Hepatocyte (in vitro differentiated cells): ENCODE measurements around the gene C1QB. TPM values are rescaled to one million over a fixed set of nuclear protein-coding genes. Genes with fewer than 3 reads are reported as not detected.
A peak's percentile ranks its signal among the peaks of the same experiment; 100 is the strongest.
"Not testable (repeated sequence)": the region's sequence is repeated elsewhere in the genome, so short reads cannot be mapped to it uniquely, and the experiment has no call there.

Experiments used
- DNase-seq: peaks from one replicate; pipeline ENCODE4 v3.0.0-alpha.2; 2016; ENCODE audit warnings: low spot score
- H2AFZ ChIP-seq: fragments of 200-600 bp; sonication (generic); 2 replicates; pipeline ENCODE4 v1.6.0; 2016; ENCODE audit warnings: antibody characterized with exemption, mild to moderate bottlenecking
- H3K27ac ChIP-seq: fragments of 200-600 bp; sonication (generic); 2 replicates; pipeline ENCODE4 v1.5.1; 2016; ENCODE audit warnings: mild to moderate bottlenecking
- H3K27me3 ChIP-seq: fragments of 200-600 bp; sonication (generic); 2 replicates; pipeline ENCODE4 v1.6.1; 2016
- H3K36me3 ChIP-seq: fragments of 200-600 bp; sonication (generic); replicated peaks from 2 replicates; pipeline ENCODE4 v1.5.1; 2016; ENCODE audit warnings: low read depth; ENCODE audit not compliant: insufficient read depth
- H3K4me1 ChIP-seq: fragments of 200-600 bp; sonication (generic); 2 replicates; pipeline ENCODE4 v1.5.1; 2016; ENCODE audit warnings: mild to moderate bottlenecking, moderate library complexity; ENCODE audit not compliant: insufficient read depth
- H3K4me2 ChIP-seq: fragments of 200-600 bp; sonication (generic); 2 replicates; pipeline ENCODE4 v1.6.0; 2016
- H3K4me3 ChIP-seq: fragments of 200-600 bp; sonication (generic); 2 replicates; pipeline ENCODE4 v1.5.1; 2016; ENCODE audit warnings: mild to moderate bottlenecking
- H3K79me2 ChIP-seq: fragments of 200-600 bp; sonication (generic); 2 replicates; pipeline ENCODE4 v1.6.0; 2017; ENCODE audit warnings: mild to moderate bottlenecking
- H3K9me2 ChIP-seq: fragments of 200-600 bp; sonication (generic); replicated peaks from 2 replicates; pipeline ENCODE4 v1.6.0; 2017; ENCODE audit warnings: mild to moderate bottlenecking; ENCODE audit not compliant: insufficient read depth
- H3K9me3 ChIP-seq: fragments of 200-600 bp; sonication (generic); 2 replicates; pipeline ENCODE4 v1.5.1; 2016; ENCODE audit warnings: low read depth, mild to moderate bottlenecking
- H4K20me1 ChIP-seq: fragments of 200-600 bp; sonication (generic); 2 replicates; pipeline ENCODE4 v1.6.0; 2016; ENCODE audit warnings: mild to moderate bottlenecking; ENCODE audit not compliant: insufficient read depth, poor library complexity, severe bottlenecking
- CTCF ChIP-seq: fragments of 200-600 bp; sonication (generic); IDR thresholded peaks from 2 replicates; pipeline ENCODE4 v1.5.1; 2016; ENCODE audit warnings: antibody characterized with exemption, mild to moderate bottlenecking; ENCODE audit not compliant: poor library complexity
- EZH2 ChIP-seq: fragments of 200-600 bp; sonication (generic); IDR thresholded peaks from 2 replicates; pipeline ENCODE4 v1.6.1; 2016; ENCODE audit warnings: antibody characterized with exemption, mild to moderate bottlenecking, borderline replicate concordance
- EZH2phosphoT487 ChIP-seq: fragments of 200-600 bp; sonication (generic); IDR thresholded peaks from one replicate; pipeline ENCODE4 v1.6.1; 2018; ENCODE audit warnings: antibody characterized with exemption, mild to moderate bottlenecking, low read depth, moderate library complexity; ENCODE audit not compliant: unreplicated experiment, severe bottlenecking
- WGBS: methylation state at CpG from one replicate; pipeline ENCODE4 v1.1.6; 2016; ENCODE audit warnings: low lambda C conversion rate; ENCODE audit errors: missing lambda C conversion rate; 5-methylcytosine and 5-hydroxymethylcytosine counted together
- polyA plus RNA-seq: library from polyadenylated mRNA; unstranded; fragments of >200 nt; fragmentation: Nextera tagmentation; extraction: Ambion mirVana; gene quantifications from 2 replicates; pipeline ENCODE4 v1.2.1, GENCODE V29; 2016
- total RNA-seq: library from RNA; depleted of rRNA; stranded (reverse); fragments of >200 nt; gene quantifications from 2 replicates; pipeline ENCODE4 v1.2.3, GENCODE V29; 2014

C1QB gene
- total and polyA plus RNA-seq, 2 experiments from 2014 or later = 10.3 to 11.9 TPM

GRCh38 chr1:22662986-22663408, 10.0 kb downstream of the C1QB start:
- no peaks in the 10 kb centered on the region for H3K4me1 ChIP-seq
- H3K27ac ChIP-seq = no peak overlapping the region
- no peaks in the 10 kb centered on the region for H3K36me3 ChIP-seq
- H3K79me2 ChIP-seq = no peaks in the 10 kb centered on the region
- WGBS = 97% methylated on average over 8 of the region's 8 CpGs
- no peaks in the 10 kb centered on the region for H3K9me3 ChIP-seq
- no peak overlapping the region for H3K4me3 ChIP-seq
- no peak for DNase-seq
- TF ChIP-seq EZH2 = no peak
- no peak for TF ChIP-seq CTCF
- no peak overlapping the region for H3K4me2 ChIP-seq
- H3K27me3 ChIP-seq = no peaks in the 10 kb centered on the region
- no peaks in the 10 kb centered on the region for H3K9me2 ChIP-seq
- H2AFZ ChIP-seq = no peak overlapping the region
- no peaks in the 10 kb centered on the region for H4K20me1 ChIP-seq

GRCh38 chr1:22665752-22666151, 12.7 kb downstream of the C1QB start:
- peak; percentile 60 for TF ChIP-seq CTCF
- no peak for TF ChIP-seq EZH2phosphoT487
- no peak for TF ChIP-seq EZH2
- Histone ChIP-seq H3K4me3 (no peak overlapping the region), H4K20me1 (no peaks in the 10 kb centered on the region), H2AFZ (no peak overlapping the region), H3K4me1 (no peaks in the 10 kb centered on the region), H3K4me2 (no peak overlapping the region), H3K9me2 (no peaks in the 10 kb centered on the region), H3K27me3 (peaks cover 3% of the 10 kb centered on the region), H3K9me3 (no peaks in the 10 kb centered on the region), H3K27ac (no peak overlapping the region), H3K36me3 (no peaks in the 10 kb centered on the region), H3K79me2 (no peaks in the 10 kb centered on the region)
- peak; percentile 57 for DNase-seq
- 42% methylated on average over 7 of the region's 7 CpGs for WGBS

GRCh38 chr1:22666412-22666811, 13.4 kb downstream of the C1QB start:
- Histone ChIP-seq H3K9me3 (no peaks in the 10 kb centered on the region), H2AFZ (no peak overlapping the region), H4K20me1 (no peaks in the 10 kb centered on the region), H3K4me3 (no peak overlapping the region), H3K4me1 (no peaks in the 10 kb centered on the region), H3K79me2 (no peaks in the 10 kb centered on the region), H3K27me3 (peaks cover 3% of the 10 kb centered on the region), H3K4me2 (no peak overlapping the region), H3K9me2 (no peaks in the 10 kb centered on the region), H3K36me3 (no peaks in the 10 kb centered on the region), H3K27ac (no peak overlapping the region)
- no peak for DNase-seq
- TF ChIP-seq CTCF = no peak
- no peak for TF ChIP-seq EZH2
- 72% methylated on average over 2 of the region's 2 CpGs for WGBS

GRCh38 chr1:22668840-22669239, 15.8 kb downstream of the C1QB start:
- H3K9me2 ChIP-seq, H2AFZ ChIP-seq, H3K36me3 ChIP-seq, H3K9me3 ChIP-seq, DNase-seq, H3K4me1 ChIP-seq, H4K20me1 ChIP-seq, H3K79me2 ChIP-seq, H3K27ac ChIP-seq, H3K4me2 ChIP-seq, H3K4me3 ChIP-seq: not testable (repeated sequence)
- 88% methylated on average over 2 of the region's 2 CpGs for WGBS
- peaks cover 17% of the 10 kb centered on the region for H3K27me3 ChIP-seq
